Measurements from ENCODE around the gene GDF10. TPM values are rescaled to one million over a fixed set of nuclear protein-coding genes. Genes with fewer than 3 reads are reported as not detected.

The GDF10 gene
- total RNA-seq, 1 experiment from 2014 or later, result 0.20 TPM

- H3K27ac ChIP-seq (ENCODE audit: insufficient read length, low read depth, low read length), result no peak overlapping the region
- H4K91ac ChIP-seq (ENCODE audit: insufficient read length, low read depth, low read length), result no peak overlapping the region
- no peak overlapping the region for H2BK5ac ChIP-seq (ENCODE audit: insufficient read length, low read length)
- no peak overlapping the region for H2BK120ac ChIP-seq (ENCODE audit: low read depth, low read length, poor library complexity, severe bottlenecking)
- H4K20me1 ChIP-seq (ENCODE audit: control insufficient read depth, insufficient read depth, insufficient read length), result no peaks in the 10 kb centered on the region
- no peak overlapping the region for H3K56ac ChIP-seq (ENCODE audit: insufficient read length, low read depth, low read length)
- H4K8ac ChIP-seq (replicated peaks; ENCODE audit: insufficient read length, low read depth, low read length), result no peak overlapping the region
- peaks cover 6% of the 10 kb centered on the region; the same call in 1 of the 2 replicates for H3K27me3 ChIP-seq (ENCODE audit: insufficient read depth, low read length)
- WGBS (ENCODE audit: extremely low coverage, insufficient read length, low lambda C conversion rate), result no CpG with 5 or more reads among the region's 5 CpGs
- H2AK5ac ChIP-seq (ENCODE audit: insufficient read length, low read length), result no peak overlapping the region
- Mint-ChIP-seq H3K36me3 (ENCODE audit: insufficient read depth in 1 of 3, low read depth in 3 of 3) (no peaks in the 10 kb centered on the region), H3K4me3 (no peak overlapping the region; a peak in 1 of 5 replicates), H3K4me1 (peaks cover 4 to 21% of the 10 kb centered on the region in 2 experiments), H3K9me3 (no peaks in the 10 kb centered on the region), H3K27me3 (ENCODE audit: low read depth) (peaks cover 54% of the 10 kb centered on the region), H3K27ac (no peak overlapping the region)
- H3K9me3 ChIP-seq (ENCODE audit: control insufficient read depth, low read depth, low read length), result no peaks in the 10 kb centered on the region
- no peak overlapping the region for H3K14ac ChIP-seq (ENCODE audit: insufficient read depth, low read length)
- no peak overlapping the region for H3K18ac ChIP-seq (ENCODE audit: insufficient read length, low read depth, low read length)
- no peaks in the 10 kb centered on the region for H3K4me1 ChIP-seq (ENCODE audit: insufficient read depth, low read length)
- DNase-seq, result no peak
- H3T11ph ChIP-seq (ENCODE audit: low read length), result no peak overlapping the region
- H3K79me2 ChIP-seq (ENCODE audit: insufficient read depth, low read length), result no peaks in the 10 kb centered on the region
- H2AFZ ChIP-seq (ENCODE audit: low read length), result no peak overlapping the region
- H3K23ac ChIP-seq (ENCODE audit: insufficient read length, low read depth, low read length), result no peak overlapping the region
- H2BK20ac ChIP-seq (ENCODE audit: low read depth, low read length, poor library complexity, severe bottlenecking), result no peak overlapping the region
- no peak overlapping the region for H3K4ac ChIP-seq (ENCODE audit: low read depth, low read length)
- H2BK15ac ChIP-seq (ENCODE audit: low read depth, low read length), result no peak overlapping the region
- H3K4me2 ChIP-seq (ENCODE audit: insufficient read depth, insufficient read length, low read length), result no peak overlapping the region
- peaks cover 1% of the 10 kb centered on the region for H3K23me2 ChIP-seq (ENCODE audit: insufficient read length, low read depth, low read length, poor library complexity, severe bottlenecking)
- TF ChIP-seq, protein P1, sequence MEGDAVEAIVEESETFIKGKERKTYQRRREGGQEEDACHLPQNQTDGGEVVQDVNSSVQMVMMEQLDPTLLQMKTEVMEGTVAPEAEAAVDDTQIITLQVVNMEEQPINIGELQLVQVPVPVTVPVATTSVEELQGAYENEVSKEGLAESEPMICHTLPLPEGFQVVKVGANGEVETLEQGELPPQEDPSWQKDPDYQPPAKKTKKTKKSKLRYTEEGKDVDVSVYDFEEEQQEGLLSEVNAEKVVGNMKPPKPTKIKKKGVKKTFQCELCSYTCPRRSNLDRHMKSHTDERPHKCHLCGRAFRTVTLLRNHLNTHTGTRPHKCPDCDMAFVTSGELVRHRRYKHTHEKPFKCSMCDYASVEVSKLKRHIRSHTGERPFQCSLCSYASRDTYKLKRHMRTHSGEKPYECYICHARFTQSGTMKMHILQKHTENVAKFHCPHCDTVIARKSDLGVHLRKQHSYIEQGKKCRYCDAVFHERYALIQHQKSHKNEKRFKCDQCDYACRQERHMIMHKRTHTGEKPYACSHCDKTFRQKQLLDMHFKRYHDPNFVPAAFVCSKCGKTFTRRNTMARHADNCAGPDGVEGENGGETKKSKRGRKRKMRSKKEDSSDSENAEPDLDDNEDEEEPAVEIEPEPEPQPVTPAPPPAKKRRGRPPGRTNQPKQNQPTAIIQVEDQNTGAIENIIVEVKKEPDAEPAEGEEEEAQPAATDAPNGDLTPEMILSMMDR (conservative IDR thresholded peaks at IDR 0.05), result no peak
- no peaks in the 10 kb centered on the region for H3K79me1 ChIP-seq (ENCODE audit: insufficient read depth, low read depth, low read length, poor library complexity, severe bottlenecking)
- H4K5ac ChIP-seq (ENCODE audit: insufficient read length, low read depth, low read length), result no peak overlapping the region
- no peak overlapping the region for H2BK12ac ChIP-seq (ENCODE audit: insufficient read length, low read depth, low read length)
- no peak overlapping the region for H3K9ac ChIP-seq (ENCODE audit: extremely low read depth, insufficient read length, low read length)
Observed at GRCh38 chr10:47295411-47295810, 4.6 kb upstream of the GDF10 start.
